Measurements from ENCODE around the gene DTNBP1. TPM values are rescaled to one million over a fixed set of nuclear protein-coding genes. Genes with fewer than 3 reads are reported as not detected.

Gene DTNBP1
- total and polyA plus RNA-seq, 2 of the 13 experiments (the other 11 are each of a cell fraction or from before 2014, with no cell fraction given), result 6.6 to 19.1 TPM

DNA sequence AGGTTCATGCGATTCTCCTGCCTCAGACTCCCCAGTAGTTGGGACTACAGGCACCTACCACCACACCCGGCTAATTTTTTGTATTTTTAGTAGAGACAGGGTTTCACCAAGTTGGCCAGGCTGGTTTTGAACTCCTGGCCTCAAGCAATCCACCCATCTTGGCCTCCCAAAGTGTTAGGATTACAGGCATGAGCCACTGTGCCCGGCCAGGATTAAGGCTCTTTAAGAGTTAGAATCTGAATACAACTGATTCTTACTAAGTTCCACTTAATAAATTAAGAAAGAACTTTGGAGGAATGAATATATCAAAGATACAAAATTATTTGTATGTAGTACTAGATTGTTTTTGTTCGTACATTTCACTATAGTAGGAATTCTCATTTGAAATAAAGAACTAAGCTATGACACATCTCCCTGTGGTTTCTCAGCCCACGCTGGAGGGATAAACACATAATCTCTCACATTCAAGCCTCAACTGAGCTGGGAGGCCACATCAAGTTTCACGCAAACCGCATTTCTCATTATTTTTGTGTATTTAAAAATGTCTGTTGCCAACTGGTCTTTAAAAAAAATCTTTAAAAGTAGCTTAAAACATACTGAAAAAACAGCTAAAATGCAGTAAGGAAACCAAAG lies 34.2 kb downstream of the DTNBP1 start:
- WGBS (ENCODE audit: low lambda C conversion rate), result 96% methylated on average over 7 of the region's 7 CpGs
- no peak for TF ChIP-seq RFXANK (CRISPR knock-in tag; IDR thresholded peaks at IDR 0.05)
- TF ChIP-seq ZKSCAN1 (IDR thresholded peaks at IDR 0.05; ENCODE audit: low read length), result no peak
- TF ChIP-seq, protein P1, sequence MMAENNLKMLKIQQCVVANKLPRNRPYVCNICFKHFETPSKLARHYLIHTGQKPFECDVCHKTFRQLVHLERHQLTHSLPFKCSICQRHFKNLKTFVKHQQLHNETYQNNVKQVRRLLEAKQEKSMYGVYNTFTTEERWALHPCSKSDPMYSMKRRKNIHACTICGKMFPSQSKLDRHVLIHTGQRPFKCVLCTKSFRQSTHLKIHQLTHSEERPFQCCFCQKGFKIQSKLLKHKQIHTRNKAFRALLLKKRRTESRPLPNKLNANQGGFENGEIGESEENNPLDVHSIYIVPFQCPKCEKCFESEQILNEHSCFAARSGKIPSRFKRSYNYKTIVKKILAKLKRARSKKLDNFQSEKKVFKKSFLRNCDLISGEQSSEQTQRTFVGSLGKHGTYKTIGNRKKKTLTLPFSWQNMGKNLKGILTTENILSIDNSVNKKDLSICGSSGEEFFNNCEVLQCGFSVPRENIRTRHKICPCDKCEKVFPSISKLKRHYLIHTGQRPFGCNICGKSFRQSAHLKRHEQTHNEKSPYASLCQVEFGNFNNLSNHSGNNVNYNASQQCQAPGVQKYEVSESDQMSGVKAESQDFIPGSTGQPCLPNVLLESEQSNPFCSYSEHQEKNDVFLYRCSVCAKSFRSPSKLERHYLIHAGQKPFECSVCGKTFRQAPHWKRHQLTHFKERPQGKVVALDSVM (CRISPR knock-in tag; IDR thresholded peaks at IDR 0.05), result no peak
- no peak for TF ChIP-seq ZFY (CRISPR knock-in tag; IDR thresholded peaks at IDR 0.05)
- TF ChIP-seq SRSF4 (IDR thresholded peaks at IDR 0.05; ENCODE audit: low read depth, low read length, poor library complexity, severe bottlenecking), result no peak
- TF ChIP-seq, protein P2, sequence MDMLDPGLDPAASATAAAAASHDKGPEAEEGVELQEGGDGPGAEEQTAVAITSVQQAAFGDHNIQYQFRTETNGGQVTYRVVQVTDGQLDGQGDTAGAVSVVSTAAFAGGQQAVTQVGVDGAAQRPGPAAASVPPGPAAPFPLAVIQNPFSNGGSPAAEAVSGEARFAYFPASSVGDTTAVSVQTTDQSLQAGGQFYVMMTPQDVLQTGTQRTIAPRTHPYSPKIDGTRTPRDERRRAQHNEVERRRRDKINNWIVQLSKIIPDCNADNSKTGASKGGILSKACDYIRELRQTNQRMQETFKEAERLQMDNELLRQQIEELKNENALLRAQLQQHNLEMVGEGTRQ (IDR thresholded peaks at IDR 0.05; ENCODE audit: low read depth, low read length), result no peak
- TF ChIP-seq, protein P2 (CRISPR knock-in tag; IDR thresholded peaks at IDR 0.05; ENCODE audit: borderline replicate concordance), result no peak
- no peak for TF ChIP-seq SALL1 (CRISPR knock-in tag; IDR thresholded peaks at IDR 0.05)
- TF ChIP-seq PCBP2 (optimal IDR thresholded peaks at IDR 0.05; ENCODE audit: low read depth, low read length, poor library complexity, severe bottlenecking), result no peak
- no peak for TF ChIP-seq PRPF4 (IDR thresholded peaks at IDR 0.05; ENCODE audit: low read depth, low read length, poor library complexity, severe bottlenecking)
- no peak for TF ChIP-seq STAG1 (CRISPR knock-in tag; IDR thresholded peaks at IDR 0.05)
- TF ChIP-seq, protein P3, sequence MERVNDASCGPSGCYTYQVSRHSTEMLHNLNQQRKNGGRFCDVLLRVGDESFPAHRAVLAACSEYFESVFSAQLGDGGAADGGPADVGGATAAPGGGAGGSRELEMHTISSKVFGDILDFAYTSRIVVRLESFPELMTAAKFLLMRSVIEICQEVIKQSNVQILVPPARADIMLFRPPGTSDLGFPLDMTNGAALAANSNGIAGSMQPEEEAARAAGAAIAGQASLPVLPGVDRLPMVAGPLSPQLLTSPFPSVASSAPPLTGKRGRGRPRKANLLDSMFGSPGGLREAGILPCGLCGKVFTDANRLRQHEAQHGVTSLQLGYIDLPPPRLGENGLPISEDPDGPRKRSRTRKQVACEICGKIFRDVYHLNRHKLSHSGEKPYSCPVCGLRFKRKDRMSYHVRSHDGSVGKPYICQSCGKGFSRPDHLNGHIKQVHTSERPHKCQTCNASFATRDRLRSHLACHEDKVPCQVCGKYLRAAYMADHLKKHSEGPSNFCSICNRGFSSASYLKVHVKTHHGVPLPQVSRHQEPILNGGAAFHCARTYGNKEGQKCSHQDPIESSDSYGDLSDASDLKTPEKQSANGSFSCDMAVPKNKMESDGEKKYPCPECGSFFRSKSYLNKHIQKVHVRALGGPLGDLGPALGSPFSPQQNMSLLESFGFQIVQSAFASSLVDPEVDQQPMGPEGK (CRISPR knock-in tag; IDR thresholded peaks at IDR 0.05), result no peak
- no peak for TF ChIP-seq RXRB (CRISPR knock-in tag; IDR thresholded peaks at IDR 0.05; ENCODE audit: borderline replicate concordance)
- no peak for TF ChIP-seq NCOA1 (CRISPR knock-in tag; IDR thresholded peaks at IDR 0.05)
- Histone ChIP-seq H3K9me3 (ENCODE audit: low read length) (no peaks in the 10 kb centered on the region), H3K36me3 (replicated peaks in 1 of 2; ENCODE audit: control insufficient read depth in 1 of 2, insufficient read depth in 2 of 2, low read length in 2 of 2) (no peaks in the 10 kb centered on the region; a peak in 1 of 5 replicates), H3K4me2 (ENCODE audit: low read depth, low read length) (no peak overlapping the region), H3K27me3 (ENCODE audit: control insufficient read depth in 1 of 2, insufficient read depth in 2 of 2, low read length in 2 of 2) (no peaks in the 10 kb centered on the region), H4K20me1 (ENCODE audit: insufficient read depth, low read length) (no peaks in the 10 kb centered on the region), H3K79me2 (ENCODE audit: insufficient read depth, low read length) (no peaks in the 10 kb centered on the region), H3K27ac (ENCODE audit: extremely low read length, insufficient read depth, low read length) (no peak overlapping the region), H2AFZ (ENCODE audit: low read length) (no peak overlapping the region), H3K4me1 (ENCODE audit: insufficient read depth, low read length) (peaks cover 21% of the 10 kb centered on the region), H3K4me3 (replicated peaks in 1 of 3; ENCODE audit: insufficient read depth in 1 of 3, low read depth in 2 of 3, low read length in 3 of 3) (no peak overlapping the region), H3K9ac (ENCODE audit: insufficient read depth, low read depth, low read length) (no peak overlapping the region)
- POLR2A ChIA-PET, result no interaction called here
- BruUV-seq (replicated peaks), result no TSS peak
- CTCF ChIA-PET (ENCODE audit: low intra/inter-chr PET ratio, low total read pairs), result no interaction called here
- DNase-seq (ENCODE audit: low spot score), result no peak
- FAIRE-seq, result no peak
- ATAC-seq, result no peak
- in situ Hi-C loops (cut with HindIII; ENCODE audit: extremely low pct_ligation_motif_present, low pct_unique_long_range_greater_than_20kb) (loop anchor here (10.0 kb wide), 1 partner anchor 104 kb away; no protein-coding TSS in a partner anchor), intact Hi-C loops (cut with micrococcal nuclease; ENCODE audit: unreplicated experiment) (no loop called here)

Measured in HepG2 (cell line).